ENCODE data around the gene SORCS2.

Gene SORCS2

GRCh38 chr4:7660176-7661039, 468.1 kb downstream of the SORCS2 start:
- Mint-ChIP-seq H3K4me1 (ENCODE audit: low read depth) (no peaks in the 10 kb centered on the region), H3K27me3 (peaks cover 14% of the 10 kb centered on the region), H3K27ac (no peak overlapping the region), H3K9me3 (no peaks in the 10 kb centered on the region), H3K4me3 (no peak overlapping the region), H3K36me3 (ENCODE audit: low read depth) (no peaks in the 10 kb centered on the region)
- intact Hi-C loops (cut with micrococcal nuclease), result no loop called here

- Mint-ChIP-seq H3K4me3 (no peak overlapping the region), H3K36me3 (ENCODE audit: low read depth) (no peaks in the 10 kb centered on the region), H3K4me1 (ENCODE audit: low read depth) (no peaks in the 10 kb centered on the region), H3K9me3 (no peaks in the 10 kb centered on the region), H3K27me3 (peaks cover 7% of the 10 kb centered on the region), H3K27ac (no peak overlapping the region)
- intact Hi-C loops (cut with micrococcal nuclease), result no loop called here
Observed at GRCh38 chr4:7661066-7661748, 468.9 kb downstream of the SORCS2 start.

DNA sequence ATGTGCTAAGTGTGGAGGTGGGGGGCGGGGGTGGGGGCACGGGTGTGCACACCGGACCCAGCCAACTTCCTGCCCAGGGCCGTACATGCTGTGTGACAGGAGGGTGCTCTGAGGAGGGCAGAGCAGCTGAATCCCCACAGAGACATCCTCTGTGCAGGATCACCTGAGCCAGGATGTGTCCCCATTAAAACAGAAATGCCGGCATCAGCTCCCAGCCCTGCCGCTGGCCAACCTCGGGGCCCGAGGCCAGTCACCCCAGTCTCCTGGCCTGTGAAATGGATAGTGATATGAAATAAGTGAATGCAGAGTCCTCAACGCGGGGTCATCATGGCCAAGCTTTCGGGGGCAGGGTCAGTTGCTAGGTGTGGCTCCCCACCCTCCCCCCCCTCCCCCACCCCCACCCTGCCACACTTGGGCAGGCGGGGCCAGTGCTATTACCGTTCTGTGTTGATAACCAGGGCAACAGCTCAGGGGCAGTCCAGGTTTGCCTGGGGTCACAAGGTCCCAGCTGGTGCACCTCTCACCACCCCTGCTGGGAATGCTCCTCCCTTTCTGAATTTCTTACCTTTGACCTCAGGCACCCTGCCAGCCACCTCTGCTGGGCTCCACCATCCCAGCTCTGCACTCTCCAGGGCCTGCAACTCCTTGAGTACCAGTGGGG, 469.6 kb downstream of the SORCS2 start:
- Mint-ChIP-seq H3K27me3 (peaks cover 3% of the 10 kb centered on the region), H3K4me3 (no peak overlapping the region), H3K36me3 (ENCODE audit: low read depth) (no peaks in the 10 kb centered on the region), H3K27ac (no peak overlapping the region), H3K4me1 (ENCODE audit: low read depth) (no peaks in the 10 kb centered on the region), H3K9me3 (no peaks in the 10 kb centered on the region)
- intact Hi-C loops (cut with micrococcal nuclease), result no loop called here

GRCh38 chr4:7662507-7662846, 470.1 kb downstream of the SORCS2 start:
- Mint-ChIP-seq H3K27ac (no peak overlapping the region), H3K4me1 (ENCODE audit: low read depth) (no peaks in the 10 kb centered on the region), H3K9me3 (no peaks in the 10 kb centered on the region), H3K4me3 (no peak overlapping the region), H3K27me3 (peaks cover 3% of the 10 kb centered on the region), H3K36me3 (ENCODE audit: low read depth) (no peaks in the 10 kb centered on the region)
- intact Hi-C loops (cut with micrococcal nuclease), result no loop called here

DNA sequence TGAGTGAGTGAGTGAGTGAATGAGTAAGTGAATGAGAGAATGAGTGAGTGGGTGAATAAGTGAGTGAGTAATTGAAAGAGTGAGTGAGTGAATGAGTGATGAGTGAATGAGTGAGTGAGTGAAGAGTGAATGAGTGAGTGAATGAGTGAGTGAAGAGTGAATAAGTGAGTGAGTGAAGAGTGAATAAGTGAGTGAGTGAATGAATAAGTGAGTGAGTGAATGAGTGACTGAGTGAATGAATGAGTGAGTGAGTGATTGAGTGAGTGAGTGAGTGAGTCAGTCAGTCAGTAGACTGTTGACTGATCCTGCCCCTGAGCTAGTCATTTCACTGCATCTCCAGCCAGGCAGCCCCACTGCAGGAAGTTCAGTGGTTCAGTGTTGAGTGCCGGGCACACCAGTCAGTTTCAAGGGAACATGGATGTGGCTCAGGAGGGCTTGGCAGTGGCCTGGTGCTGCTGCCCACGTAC, 470.8 kb downstream of the SORCS2 start:
- Mint-ChIP-seq H3K9me3 (no peaks in the 10 kb centered on the region), H3K4me3 (no peak overlapping the region), H3K36me3 (ENCODE audit: low read depth) (no peaks in the 10 kb centered on the region), H3K27ac (no peak overlapping the region), H3K4me1 (ENCODE audit: low read depth) (no peaks in the 10 kb centered on the region), H3K27me3 (peaks cover 3% of the 10 kb centered on the region)
- intact Hi-C loops (cut with micrococcal nuclease), result no loop called here

GRCh38 chr4:7664106-7664505, 471.8 kb downstream of the SORCS2 start:
- intact Hi-C loops (cut with micrococcal nuclease), result no loop called here
- no peak overlapping the region for H3K4me3 Mint-ChIP-seq
- no peak overlapping the region for H3K27ac Mint-ChIP-seq
- no peaks in the 10 kb centered on the region for H3K9me3 Mint-ChIP-seq
- no peaks in the 10 kb centered on the region for H3K36me3 Mint-ChIP-seq (ENCODE audit: low read depth)
- peaks cover 3% of the 10 kb centered on the region for H3K27me3 Mint-ChIP-seq
- H3K4me1 Mint-ChIP-seq (ENCODE audit: low read depth), result no peaks in the 10 kb centered on the region

DNA sequence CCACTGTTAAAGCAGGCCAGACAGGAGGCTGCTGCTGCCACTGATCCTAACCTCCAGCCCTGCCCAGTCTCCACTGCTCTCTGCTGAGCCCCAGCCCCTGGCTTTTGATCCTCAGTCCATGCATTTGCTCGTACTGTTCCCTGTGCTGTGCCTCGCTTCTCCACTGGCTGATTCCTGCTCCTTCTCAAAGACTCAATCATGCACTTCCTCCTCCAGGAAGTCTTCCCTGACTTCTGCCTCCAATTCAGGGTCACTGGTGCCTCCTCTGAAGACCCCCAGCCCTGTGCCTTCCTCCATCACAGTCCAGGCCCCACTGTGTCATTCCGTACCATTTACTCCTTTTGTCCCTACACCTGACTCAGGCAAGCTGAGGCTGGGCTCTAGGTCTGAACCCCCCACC, 473.0 kb downstream of the SORCS2 start:
- Mint-ChIP-seq H3K4me3 (no peak overlapping the region), H3K4me1 (ENCODE audit: low read depth) (no peaks in the 10 kb centered on the region), H3K27ac (no peak overlapping the region), H3K27me3 (peaks cover 5% of the 10 kb centered on the region), H3K9me3 (no peaks in the 10 kb centered on the region), H3K36me3 (ENCODE audit: low read depth) (no peaks in the 10 kb centered on the region)
- intact Hi-C loops (cut with micrococcal nuclease), result no loop called here

DNA sequence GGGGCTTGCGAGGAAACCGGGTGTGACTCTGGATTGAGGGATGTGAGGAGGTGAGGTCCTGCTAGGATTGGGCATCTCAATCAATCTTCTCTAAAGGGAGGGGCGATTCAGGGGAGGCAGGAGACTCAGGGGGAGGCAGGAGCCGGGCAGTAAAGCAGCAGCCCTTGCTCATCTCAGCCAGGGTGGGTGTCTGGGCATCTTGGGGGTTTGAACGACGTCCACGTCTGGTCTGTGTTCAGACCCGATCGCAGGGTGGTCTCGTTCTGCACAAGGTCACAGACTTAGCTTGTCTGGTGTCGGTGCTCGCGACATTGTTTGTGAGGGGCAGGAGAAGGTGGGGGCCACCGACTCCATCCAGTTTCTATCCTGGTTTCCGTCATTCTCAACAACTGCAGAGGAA, 473.7 kb downstream of the SORCS2 start:
- Mint-ChIP-seq H3K4me3 (no peak overlapping the region), H3K27ac (no peak overlapping the region), H3K9me3 (no peaks in the 10 kb centered on the region), H3K27me3 (peaks cover 5% of the 10 kb centered on the region), H3K36me3 (ENCODE audit: low read depth) (no peaks in the 10 kb centered on the region), H3K4me1 (ENCODE audit: low read depth) (no peaks in the 10 kb centered on the region)
- intact Hi-C loops (cut with micrococcal nuclease), result no loop called here

- Mint-ChIP-seq H3K9me3 (no peaks in the 10 kb centered on the region), H3K27me3 (peaks cover 5% of the 10 kb centered on the region), H3K36me3 (ENCODE audit: low read depth) (no peaks in the 10 kb centered on the region), H3K4me3 (no peak overlapping the region), H3K27ac (no peak overlapping the region), H3K4me1 (ENCODE audit: low read depth) (no peaks in the 10 kb centered on the region)
- intact Hi-C loops (cut with micrococcal nuclease), result no loop called here
Observed at GRCh38 chr4:7666744-7667143, 474.4 kb downstream of the SORCS2 start.

- Mint-ChIP-seq H3K4me3 (no peak overlapping the region), H3K27me3 (peaks cover 5% of the 10 kb centered on the region)
Observed at GRCh38 chr4:7668271-7668670, 475.9 kb downstream of the SORCS2 start.

DNA sequence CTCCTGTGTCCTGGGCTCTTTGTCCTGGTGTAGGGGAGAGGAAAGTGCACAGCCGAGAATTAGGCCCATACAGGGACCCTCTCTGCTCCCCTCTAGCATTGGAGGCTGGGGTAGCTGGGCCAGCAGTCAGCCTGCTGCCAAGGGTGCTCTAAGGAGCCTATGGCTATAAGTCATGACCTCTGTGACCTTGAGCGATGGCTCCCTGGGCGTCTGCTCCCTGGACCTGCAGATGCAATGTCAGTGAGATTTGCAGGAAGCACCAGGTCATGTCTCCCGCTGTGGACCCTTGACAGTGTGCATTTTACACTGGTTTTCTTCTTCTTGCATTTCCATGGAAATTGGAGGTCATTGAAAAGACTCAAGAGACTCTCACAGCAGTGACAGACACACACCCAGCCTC, 476.5 kb downstream of the SORCS2 start:
- Mint-ChIP-seq H3K36me3 (ENCODE audit: low read depth) (no peaks in the 10 kb centered on the region), H3K9me3 (no peaks in the 10 kb centered on the region), H3K27ac (no peak overlapping the region), H3K27me3 (peaks cover 5% of the 10 kb centered on the region), H3K4me3 (no peak overlapping the region), H3K4me1 (ENCODE audit: low read depth) (peaks cover 12% of the 10 kb centered on the region)
- intact Hi-C loops (cut with micrococcal nuclease), result no loop called here

More at GRCh38 chr4:7668271-7668670, 475.9 kb downstream of the SORCS2 start:
- Mint-ChIP-seq H3K36me3 (ENCODE audit: low read depth) (no peaks in the 10 kb centered on the region), H3K4me1 (ENCODE audit: low read depth) (peaks cover 7% of the 10 kb centered on the region), H3K9me3 (no peaks in the 10 kb centered on the region), H3K27ac (no peak overlapping the region)
- intact Hi-C loops (cut with micrococcal nuclease), result no loop called here

- intact Hi-C loops (cut with micrococcal nuclease), result no loop called here
- no peak overlapping the region for H3K27ac Mint-ChIP-seq
- H3K36me3 Mint-ChIP-seq (ENCODE audit: low read depth), result no peaks in the 10 kb centered on the region
- peaks cover 12% of the 10 kb centered on the region for H3K27me3 Mint-ChIP-seq
- H3K9me3 Mint-ChIP-seq, result no peaks in the 10 kb centered on the region
- peaks cover 24% of the 10 kb centered on the region for H3K4me1 Mint-ChIP-seq (ENCODE audit: low read depth)
- H3K4me3 Mint-ChIP-seq, result no peak overlapping the region
Observed at GRCh38 chr4:7672601-7673000, 480.3 kb downstream of the SORCS2 start.

DNA sequence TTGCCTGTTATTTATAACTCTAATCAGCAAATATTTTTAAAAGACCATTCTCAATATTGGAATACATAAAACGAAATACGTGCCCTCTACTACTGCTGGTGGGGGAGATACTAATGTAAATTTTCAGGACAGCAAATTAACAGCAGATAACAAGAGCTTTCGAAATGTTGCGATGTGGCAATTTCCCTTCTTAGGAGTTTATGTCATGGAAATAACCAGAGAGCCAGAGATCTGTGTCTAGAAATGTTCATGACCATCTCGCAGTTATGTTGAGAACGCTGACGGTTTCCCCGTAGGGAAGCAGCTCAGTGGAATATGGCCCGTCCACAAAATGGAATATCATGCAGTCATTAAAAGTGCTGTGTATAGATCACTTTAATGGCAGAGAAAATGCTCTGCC, 480.8 kb downstream of the SORCS2 start:
- Mint-ChIP-seq H3K36me3 (ENCODE audit: low read depth) (no peaks in the 10 kb centered on the region), H3K27ac (no peak overlapping the region), H3K9me3 (no peaks in the 10 kb centered on the region), H3K27me3 (peaks cover 15% of the 10 kb centered on the region), H3K4me1 (ENCODE audit: low read depth) (peaks cover 24% of the 10 kb centered on the region), H3K4me3 (no peak overlapping the region)
- intact Hi-C loops (cut with micrococcal nuclease), result no loop called here

DNA sequence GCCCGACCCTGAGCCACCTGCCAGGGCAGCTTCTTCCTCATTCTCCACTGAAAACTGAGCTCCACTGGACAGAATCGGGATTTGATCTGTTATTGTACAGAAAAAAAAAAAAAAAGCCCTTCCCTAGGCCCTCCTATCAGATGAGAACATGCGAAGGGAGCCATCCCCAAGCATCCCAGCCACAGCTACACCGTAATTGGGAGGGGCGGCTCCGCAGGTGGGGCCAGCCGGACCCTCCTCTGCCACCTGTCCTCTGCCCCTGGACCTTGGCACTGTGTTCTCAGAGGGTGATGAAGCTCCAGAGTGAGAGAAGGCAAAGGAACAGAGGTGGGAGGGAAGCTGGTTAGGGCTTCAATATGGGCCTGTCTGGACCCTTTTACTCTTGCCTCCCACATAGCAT, 482.4 kb downstream of the SORCS2 start:
- intact Hi-C loops (cut with micrococcal nuclease), result no loop called here
- Mint-ChIP-seq H3K36me3 (ENCODE audit: low read depth) (no peaks in the 10 kb centered on the region), H3K4me1 (ENCODE audit: low read depth) (peaks cover 24% of the 10 kb centered on the region), H3K9me3 (no peaks in the 10 kb centered on the region), H3K27ac (no peak overlapping the region), H3K27me3 (peaks cover 18% of the 10 kb centered on the region), H3K4me3 (no peak overlapping the region)

Measured in dendritic cell treated with granulocyte-macrophage colony-stimulating factor and Interleukin-4, amounts not matched to agents 40 ng/mL and 50 ng/mL, for 4 days (primary cell).